Uterus (tissue), 4 donors: ENCODE results near the gene LCORL. TPM values are rescaled to one million over a fixed set of nuclear protein-coding genes. Genes with fewer than 3 reads are reported as not detected.

Experiments
- DNase-seq, 2 donors: peaks; one replicate each; pipeline ENCODE4 v3.0.0-alpha.2; 2019 to 2020
- H3K27ac ChIP-seq, 2 donors: fragments of 200-600 bp; sonication (generic); 1 replicate in 1 of 2; 2 replicates in 1 of 2; pipeline ENCODE4 v1.5.1; 2016 to 2018
- H3K27me3 ChIP-seq, 2 donors: fragments of 200-600 bp; sonication (generic); one replicate each; pipeline ENCODE4 v1.5.1; 2018 to 2019; ENCODE audit warnings: control low read depth in 1 of 2
- H3K36me3 ChIP-seq, 2 donors: fragments of 200-600 bp; sonication (generic); one replicate each; pipeline ENCODE4 v1.5.1; 2019; ENCODE audit warnings: control low read depth in 1 of 2
- H3K4me1 ChIP-seq, 2 donors: fragments of 200-600 bp; sonication (generic); one replicate each; pipeline ENCODE4 v1.5.1; 2018 to 2019; ENCODE audit warnings: control low read depth in 1 of 2
- H3K4me3 ChIP-seq, 2 donors: fragments of 200-600 bp; sonication (generic); 1 replicate in 1 of 2; 2 replicates in 1 of 2; pipeline ENCODE4 v1.5.1; 2018 to 2019; ENCODE audit warnings: mild to moderate bottlenecking in 1 of 2
- H3K9me3 ChIP-seq, 2 donors: fragments of 200-600 bp; sonication (generic); one replicate each; pipeline ENCODE4 v1.5.1; 2019; ENCODE audit warnings: control low read depth in 1 of 2
- CTCF ChIP-seq, 4 experiments: fragments of 200-600 bp in 2 of 4; fragments of 450-650 bp in 2 of 4; sonication (generic) in 2 of 4; IDR thresholded peaks; one replicate each; pipeline ENCODE4 v1.5.1; 2016 to 2019; ENCODE audit warnings: antibody characterized with exemption in 4 of 4, mild to moderate bottlenecking in 2 of 4, moderate library complexity in 1 of 4
- POLR2A ChIP-seq, 2 donors: fragments of 450-650 bp; IDR thresholded peaks; one replicate each; pipeline ENCODE4 v1.6.1; 2016; ENCODE audit warnings: antibody characterized with exemption in 2 of 2, mild to moderate bottlenecking in 1 of 2, moderate library complexity in 1 of 2
- intact Hi-C: fragments of 100-400 bp; cut with DNase I; formaldehyde crosslinking; loops from one replicate; pipeline ENCODE4 v1.15.1; 2023; ENCODE audit warnings: low total_unique reads
- total RNA-seq, 4 donors: library from RNA; depleted of rRNA in 3 of 4; stranded (reverse); fragments of >200 nt in 3 of 4; gene quantifications; one replicate each; pipeline versions ENCODE4 v1.1.0 to v1.2.4, GENCODE V29; 2014 to 2023
- donor health status: DM: yes; HTN: yes; CAD: no.

LCORL gene
- total RNA-seq, 4 donors from 2014 or later: 14.1 to 66.7 (median 23.1) TPM

- intact Hi-C loops: no loop called here
Observed at GRCh38 chr4:17924189-17924588, 97.4 kb downstream of the LCORL start.

GRCh38 chr4:17921451-17921850 lies 100.1 kb downstream of the LCORL start:
- intact Hi-C loops: no loop called here
- no peaks in the 10 kb centered on the region for H3K36me3 ChIP-seq
- H3K27me3 ChIP-seq: no peaks in the 10 kb centered on the region
- H3K27ac ChIP-seq: no peak overlapping the region
- H3K9me3 ChIP-seq: no peaks in the 10 kb centered on the region
- TF ChIP-seq CTCF (IDR thresholded peaks at IDR 0.05): no peak
- TF ChIP-seq POLR2A (IDR thresholded peaks at IDR 0.05): no peak
- no peaks in the 10 kb centered on the region for H3K4me1 ChIP-seq
- no peak for DNase-seq
- H3K4me3 ChIP-seq: no peak overlapping the region

More at GRCh38 chr4:17924189-17924588, 97.4 kb downstream of the LCORL start:
- Histone ChIP-seq H3K27me3 (no peaks in the 10 kb centered on the region), H3K27ac (no peak overlapping the region), H3K36me3 (no peaks in the 10 kb centered on the region), H3K9me3 (peaks cover 0 to 4% of the 10 kb centered on the region in 2 donors), H3K4me1 (no peaks in the 10 kb centered on the region), H3K4me3 (no peak overlapping the region)
- DNase-seq: no peak
- TF ChIP-seq POLR2A (IDR thresholded peaks at IDR 0.05): no peak
- no peak for TF ChIP-seq CTCF (IDR thresholded peaks at IDR 0.05)

- no peaks in the 10 kb centered on the region for H3K27me3 ChIP-seq
- intact Hi-C loops: no loop called here
- TF ChIP-seq CTCF (IDR thresholded peaks at IDR 0.05): no peak
- TF ChIP-seq POLR2A (IDR thresholded peaks at IDR 0.05): no peak
Observed at GRCh38 chr4:17920681-17921080, 100.9 kb downstream of the LCORL start.

GRCh38 chr4:17915439-17915838 lies 106.1 kb downstream of the LCORL start:
- DNase-seq: no peak
- H3K9me3 ChIP-seq: no peaks in the 10 kb centered on the region
- TF ChIP-seq CTCF (IDR thresholded peaks at IDR 0.05) (no peak), POLR2A (IDR thresholded peaks at IDR 0.05) (no peak)
- intact Hi-C loops: no loop called here
- no peaks in the 10 kb centered on the region for H3K27me3 ChIP-seq
- no peaks in the 10 kb centered on the region for H3K4me1 ChIP-seq
- no peaks in the 10 kb centered on the region for H3K36me3 ChIP-seq
- H3K4me3 ChIP-seq: no peak overlapping the region
- H3K27ac ChIP-seq: no peak overlapping the region

More at GRCh38 chr4:17920681-17921080, 100.9 kb downstream of the LCORL start:
- Histone ChIP-seq H3K4me3 (no peak overlapping the region), H3K36me3 (no peaks in the 10 kb centered on the region), H3K4me1 (no peaks in the 10 kb centered on the region), H3K27ac (no peak overlapping the region), H3K9me3 (no peaks in the 10 kb centered on the region)
- DNase-seq: no peak

GRCh38 chr4:17912011-17912410 lies 109.5 kb downstream of the LCORL start:
- Histone ChIP-seq H3K36me3 (no peaks in the 10 kb centered on the region), H3K9me3 (no peaks in the 10 kb centered on the region), H3K27me3 (no peaks in the 10 kb centered on the region)

More at GRCh38 chr4:17912011-17912410, 109.5 kb downstream of the LCORL start:
- Histone ChIP-seq H3K4me1 (no peaks in the 10 kb centered on the region), H3K4me3 (no peak overlapping the region), H3K27ac (no peak overlapping the region)
- intact Hi-C loops: no loop called here
- no peak for TF ChIP-seq CTCF (IDR thresholded peaks at IDR 0.05)
- no peak for TF ChIP-seq POLR2A (IDR thresholded peaks at IDR 0.05)
- no peak for DNase-seq
